Measurements from ENCODE around the gene CAPZB.
"Not testable (repeated sequence)": the region's sequence is repeated elsewhere in the genome, so short reads cannot be mapped to it uniquely, and the experiment has no call there.

CAPZB gene

DNA sequence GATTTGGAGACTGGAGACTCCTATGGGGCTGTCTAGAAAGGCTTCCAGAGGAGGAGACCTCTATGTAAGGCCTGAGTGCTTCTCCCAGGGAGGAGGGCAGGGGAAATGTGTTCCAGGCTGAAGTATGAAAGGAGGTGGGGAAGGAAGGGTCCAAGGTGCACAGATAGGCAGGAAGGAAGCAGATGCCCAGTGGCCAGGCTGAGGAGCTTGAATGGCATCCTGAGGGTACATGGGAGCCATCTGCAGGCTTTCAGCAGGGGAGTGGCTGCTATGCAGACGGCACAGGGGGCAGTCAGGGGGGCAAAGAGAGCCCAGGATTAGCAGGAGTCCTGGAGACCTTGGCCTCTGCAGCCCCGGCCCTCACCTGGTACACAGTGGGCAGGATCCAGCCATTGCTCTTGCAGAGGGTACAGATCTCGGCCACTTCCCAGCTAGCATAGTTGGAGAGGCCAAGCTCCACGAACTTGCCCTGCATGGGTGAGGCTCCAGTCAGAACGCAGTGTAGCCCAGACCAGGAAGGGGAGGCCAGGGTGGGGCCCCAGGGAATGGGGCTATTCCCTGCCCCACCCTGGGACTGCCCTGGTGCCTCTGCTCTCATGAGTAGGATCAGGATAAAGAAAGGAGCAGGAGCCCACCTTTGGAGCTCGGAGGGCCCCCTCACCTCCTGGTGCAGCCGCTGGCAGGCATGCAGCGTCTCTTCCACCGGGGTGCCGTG is 177.4 kb downstream of the CAPZB start:
- Histone ChIP-seq H3K9me3 (replicated peaks in 1 of 11) (no peaks in the 10 kb centered on the region), H3K4me3 (no peak overlapping the region), H3K9ac (no peak overlapping the region), H3K27ac (no peak overlapping the region), H3K27me3 (no peaks in the 10 kb centered on the region), H3K4me2 (no peak overlapping the region), H4K20me1 (peaks cover 0 to 17% (median 10%) of the 10 kb centered on the region in 11 experiments; a peak in 8 of 22 replicates), H3K4me1 (peaks cover 16 to 28% (median 21%) of the 10 kb centered on the region in 10 experiments), H3K36me3 (peaks cover 57 to 67% (median 59%) of the 10 kb centered on the region in 11 experiments)
- no peak for TF ChIP-seq Cebpa-rat (IDR thresholded peaks at IDR 0.05)

DNA sequence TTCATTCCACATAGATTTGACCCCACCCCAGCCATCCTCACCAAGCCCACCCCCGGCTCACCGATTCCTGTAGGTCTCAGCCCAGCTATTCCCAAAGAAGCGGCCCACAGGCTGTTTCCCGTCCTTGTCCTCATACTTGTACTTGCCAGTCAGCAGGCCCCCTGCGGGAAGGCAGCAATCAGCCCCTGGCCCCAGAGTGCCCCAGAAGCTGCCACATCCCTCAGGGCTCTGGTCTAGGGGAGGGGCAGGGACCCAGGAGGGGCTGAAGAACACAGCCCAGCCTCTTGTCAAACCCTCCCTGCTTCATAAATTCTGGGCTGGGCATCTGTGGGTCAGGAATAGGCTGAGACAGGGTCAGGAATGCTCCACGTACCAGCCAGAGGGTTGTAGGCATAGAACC is 178.4 kb downstream of the CAPZB start:
- H3K4me2 ChIP-seq, result no peak overlapping the region
- peaks cover 0 to 17% (median 9%) of the 10 kb centered on the region in 11 experiments; a peak in 7 of 22 replicates for H4K20me1 ChIP-seq
- no peaks in the 10 kb centered on the region for H3K9me3 ChIP-seq (replicated peaks in 1 of 11)
- no peak overlapping the region for H3K9ac ChIP-seq
- no peak for TF ChIP-seq Cebpa-rat (IDR thresholded peaks at IDR 0.05)
- peaks cover 13 to 20% (median 16%) of the 10 kb centered on the region in 10 experiments for H3K4me1 ChIP-seq
- H3K27me3 ChIP-seq, result no peaks in the 10 kb centered on the region
- H3K4me3 ChIP-seq, result no peak overlapping the region
- H3K36me3 ChIP-seq, result peaks cover 61 to 77% (median 68%) of the 10 kb centered on the region in 11 experiments
- no peak overlapping the region for H3K27ac ChIP-seq

DNA sequence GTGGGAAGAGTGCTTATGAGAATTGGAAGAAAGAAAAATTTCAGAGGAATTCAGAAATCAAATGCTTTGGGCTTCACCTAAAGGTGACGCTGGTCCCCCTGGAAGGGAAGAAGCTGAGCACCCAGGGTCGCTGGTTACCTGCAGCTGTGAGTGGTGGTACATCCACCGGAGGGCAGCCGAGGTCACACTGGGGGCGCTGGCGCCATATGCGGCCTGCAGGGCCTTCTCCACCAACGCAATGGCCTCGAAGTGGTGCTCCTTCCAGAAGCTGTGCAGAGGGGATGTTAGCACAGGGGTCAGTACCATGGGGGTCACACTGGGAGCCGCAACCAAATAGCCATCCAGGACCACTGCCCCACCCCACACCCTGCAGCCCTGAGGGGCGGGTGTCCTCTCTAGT is 179.5 kb downstream of the CAPZB start:
- Histone ChIP-seq H3K27me3 (no peaks in the 10 kb centered on the region), H3K36me3 (peaks cover 61 to 84% (median 75%) of the 10 kb centered on the region in 11 experiments), H3K4me3 (no peak overlapping the region), H4K20me1 (peaks cover 0 to 12% (median 4%) of the 10 kb centered on the region in 11 experiments; a peak in 7 of 22 replicates), H3K4me1 (peaks cover 6 to 12% (median 9%) of the 10 kb centered on the region in 10 experiments), H3K4me2 (no peak overlapping the region), H3K27ac (no peak overlapping the region), H3K9me3 (replicated peaks in 1 of 11) (no peaks in the 10 kb centered on the region), H3K9ac (no peak overlapping the region)
- no peak for TF ChIP-seq Cebpa-rat (IDR thresholded peaks at IDR 0.05)

GRCh38 chr1:19304081-19304480 is 181.3 kb downstream of the CAPZB start:
- H3K9me3 ChIP-seq (replicated peaks in 1 of 11); H3K4me2 ChIP-seq; H3K4me3 ChIP-seq; H3K4me1 ChIP-seq; H3K27me3 ChIP-seq; H3K27ac ChIP-seq; H4K20me1 ChIP-seq; H3K9ac ChIP-seq: not testable (repeated sequence)
- peaks cover 61 to 83% (median 75%) of the 10 kb centered on the region in 11 experiments for H3K36me3 ChIP-seq

DNA sequence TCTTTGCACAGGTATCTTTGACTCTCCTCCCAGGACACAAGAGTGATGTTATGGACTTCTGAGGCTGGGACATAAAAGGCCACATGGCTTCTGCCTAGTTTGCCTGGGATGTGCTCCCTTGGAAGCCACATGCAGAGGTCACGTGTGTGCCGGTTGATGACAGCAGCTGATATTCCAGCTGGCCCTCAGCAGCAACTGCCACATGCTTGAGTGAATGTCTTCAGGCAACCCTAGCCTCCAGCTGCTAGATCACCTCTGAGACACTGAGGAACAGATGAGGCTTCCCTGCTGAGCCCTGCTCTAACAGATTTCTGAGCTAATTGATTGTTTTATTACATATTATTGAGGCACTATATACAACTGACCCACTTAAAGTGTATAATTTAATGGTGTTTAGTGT is 185.1 kb downstream of the CAPZB start:
- H3K36me3 ChIP-seq, result peaks cover 27 to 53% (median 45%) of the 10 kb centered on the region in 11 experiments
- peaks cover 8 to 13% (median 9%) of the 10 kb centered on the region in 11 experiments for H3K9me3 ChIP-seq (replicated peaks in 1 of 11)
- TF ChIP-seq Cebpa-rat (IDR thresholded peaks at IDR 0.05), result no peak
- H4K20me1 ChIP-seq, result no peaks in the 10 kb centered on the region
- H3K27me3 ChIP-seq, result no peaks in the 10 kb centered on the region
- H3K4me1 ChIP-seq, result no peaks in the 10 kb centered on the region
- H3K27ac ChIP-seq, result no peak overlapping the region
- H3K4me2 ChIP-seq, result no peak overlapping the region
- H3K9ac ChIP-seq, result no peak overlapping the region
- H3K4me3 ChIP-seq, result no peak overlapping the region

DNA sequence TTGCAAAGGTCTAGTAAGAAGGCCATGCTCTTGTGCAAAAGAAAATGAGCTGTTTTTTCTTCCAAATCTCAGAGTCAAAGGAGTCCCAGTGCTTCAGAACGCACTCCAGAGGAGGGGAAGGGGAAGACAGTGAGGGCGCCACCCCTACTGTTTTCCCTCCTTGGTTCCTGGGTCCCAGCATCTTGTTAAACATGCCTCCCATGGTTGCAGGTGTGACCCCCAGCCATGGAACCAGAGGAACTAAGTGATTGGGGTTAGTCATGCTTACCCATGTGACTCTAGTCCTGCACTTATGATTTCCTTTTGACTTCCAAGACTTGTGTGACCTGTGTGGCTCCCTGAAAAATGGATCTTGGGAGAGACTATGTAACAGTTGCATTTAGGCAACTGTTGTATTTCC is 190.7 kb downstream of the CAPZB start:
- H3K9ac ChIP-seq, result no peak overlapping the region
- peaks cover 0 to 3% (median 0%) of the 10 kb centered on the region in 11 experiments; a peak in 2 of 22 replicates for H3K27me3 ChIP-seq
- H4K20me1 ChIP-seq, result no peaks in the 10 kb centered on the region
- H3K4me2 ChIP-seq, result no peak overlapping the region
- H3K36me3 ChIP-seq, result peaks cover 8 to 39% (median 25%) of the 10 kb centered on the region in 11 experiments; a peak in 20 of 22 replicates
- TF ChIP-seq Cebpa-rat (IDR thresholded peaks at IDR 0.05), result no peak
- no peak overlapping the region for H3K27ac ChIP-seq
- H3K4me3 ChIP-seq, result no peak overlapping the region
- H3K9me3 ChIP-seq (replicated peaks in 1 of 11), result peaks cover 39 to 59% (median 48%) of the 10 kb centered on the region in 11 experiments
- no peaks in the 10 kb centered on the region for H3K4me1 ChIP-seq

DNA sequence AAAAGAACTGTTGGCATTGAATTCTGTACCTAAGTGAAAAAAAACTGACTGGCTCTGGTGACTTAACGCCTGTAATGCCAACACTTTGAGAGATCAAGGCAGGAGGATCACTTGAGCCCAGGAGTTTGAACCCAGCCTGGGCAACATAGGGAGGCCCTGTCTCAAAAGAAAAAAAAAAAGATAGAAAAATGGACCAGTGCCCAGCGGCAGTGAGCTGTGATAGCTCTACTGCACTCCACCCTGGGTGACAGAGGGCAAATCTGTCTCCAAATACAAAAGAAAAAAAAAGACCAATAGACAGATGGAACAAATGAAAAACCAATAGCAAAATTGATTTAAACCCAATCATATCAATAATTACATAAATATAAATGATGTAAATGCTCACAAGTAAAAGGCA is 196.1 kb downstream of the CAPZB start:
- Histone ChIP-seq H3K9ac (peak overlapping the region in 3 of 11 experiments; percentile 39 to 56 (median 48); a peak in 3 of 22 replicates), H3K36me3 (peaks cover 1 to 21% (median 12%) of the 10 kb centered on the region in 11 experiments; a peak in 13 of 22 replicates), H3K4me3 (peak overlapping the region in 9 of 10 experiments; percentile 40 to 63 (median 48); a peak in 16 of 20 replicates), H3K9me3 (replicated peaks in 1 of 11) (peaks cover 20 to 38% (median 29%) of the 10 kb centered on the region in 11 experiments), H4K20me1 (no peaks in the 10 kb centered on the region), H3K27ac (no peak overlapping the region), H3K4me1 (peaks cover 4 to 10% (median 7%) of the 10 kb centered on the region in 10 experiments; a peak in 15 of 20 replicates), H3K4me2 (peak overlapping the region; percentile 77 to 93 (median 84)), H3K27me3 (peaks cover 5 to 22% (median 8%) of the 10 kb centered on the region in 11 experiments; a peak in 18 of 22 replicates)
- no peak for TF ChIP-seq Cebpa-rat (IDR thresholded peaks at IDR 0.05)
